ENCODE measurements around the gene ISOC2. TPM values are rescaled to one million over a fixed set of nuclear protein-coding genes. Genes with fewer than 3 reads are reported as not detected.

Gene ISOC2
- total RNA-seq, 1 experiment from 2014 or later: 265 TPM

GRCh38 chr19:55491546-55492360, 30.3 kb upstream of the ISOC2 start:
- in situ Hi-C loops (cut with HindIII; ENCODE audit: low pct_unique_long_range_greater_than_20kb, low sequenced_read_pairs): no loop called here

DNA sequence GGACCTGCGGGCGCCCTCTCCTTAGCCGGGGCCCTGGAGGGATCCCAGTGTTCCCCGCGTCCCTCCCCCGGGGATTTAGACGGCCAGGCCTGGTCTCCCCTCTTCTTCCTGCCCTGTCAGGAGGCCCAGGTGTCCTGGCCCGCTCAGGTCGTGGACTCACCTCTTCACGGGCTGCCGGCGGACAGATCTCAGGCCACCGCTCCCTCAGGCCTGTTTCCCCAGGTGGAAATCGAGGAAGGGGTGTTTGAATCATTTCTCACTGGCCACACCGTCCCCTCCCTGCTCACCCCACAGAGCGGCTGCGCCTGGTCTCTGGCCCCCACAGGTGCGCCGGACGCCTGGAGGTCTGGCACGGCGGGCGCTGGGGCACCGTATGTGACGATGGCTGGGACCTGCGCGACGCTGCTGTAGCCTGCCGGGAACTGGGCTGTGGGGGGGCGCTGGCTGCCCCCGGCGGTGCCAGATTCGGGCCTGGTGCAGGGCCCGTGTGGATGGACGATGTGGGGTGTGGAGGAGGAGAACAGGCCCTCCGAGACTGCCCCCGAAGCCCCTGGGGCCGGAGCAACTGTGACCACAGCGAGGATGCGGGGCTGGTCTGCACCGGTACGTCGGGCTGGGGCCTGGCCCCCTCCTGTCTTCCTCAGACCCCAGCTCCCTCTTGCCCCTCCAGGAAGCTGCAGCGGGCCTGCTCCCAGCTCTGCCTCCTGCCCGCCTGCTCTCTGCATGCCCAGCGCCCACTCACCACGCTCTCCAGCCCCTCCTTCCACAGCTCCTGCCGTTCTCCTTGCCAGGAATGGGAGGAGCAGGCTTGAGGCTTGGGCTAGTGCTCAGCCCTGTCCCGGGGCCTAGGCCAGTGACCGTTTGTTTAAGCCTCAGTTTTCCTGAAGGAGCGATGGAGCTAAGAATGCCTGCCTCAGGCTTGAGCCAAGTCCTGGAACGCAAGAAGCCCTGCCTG, 29.3 kb upstream of the ISOC2 start:
- no peak for DNase-seq (ENCODE audit: low read depth)
- in situ Hi-C loops (cut with HindIII; ENCODE audit: low pct_unique_long_range_greater_than_20kb, low sequenced_read_pairs): no loop called here

More at GRCh38 chr19:55491546-55492360, 30.3 kb upstream of the ISOC2 start:
- DNase-seq (ENCODE audit: low read depth): no peak

- DNase-seq (ENCODE audit: low read depth): no peak
- in situ Hi-C loops (cut with HindIII; ENCODE audit: low pct_unique_long_range_greater_than_20kb, low sequenced_read_pairs): no loop called here
Observed at GRCh38 chr19:55489711-55490477, 28.5 kb upstream of the ISOC2 start.

- in situ Hi-C loops (cut with HindIII; ENCODE audit: low pct_unique_long_range_greater_than_20kb, low sequenced_read_pairs): no loop called here
- DNase-seq (ENCODE audit: low read depth): no peak
Observed at GRCh38 chr19:55488986-55489710, 27.7 kb upstream of the ISOC2 start.

GRCh38 chr19:55487924-55488687, 26.7 kb upstream of the ISOC2 start, which contains the start of gene SSC5D:
TSS of gene SSC5D (plus strand) at chr19:55488436. CDS start at chr19:55488590, 154 bp downstream.
- DNase-seq (ENCODE audit: low read depth): no peak
- in situ Hi-C loops (cut with HindIII; ENCODE audit: low pct_unique_long_range_greater_than_20kb, low sequenced_read_pairs): no loop called here

GRCh38 chr19:55486971-55487923, 25.8 kb upstream of the ISOC2 start:
- in situ Hi-C loops (cut with HindIII; ENCODE audit: low pct_unique_long_range_greater_than_20kb, low sequenced_read_pairs): no loop called here
- peak; percentile 79 for DNase-seq (ENCODE audit: low read depth)

DNA sequence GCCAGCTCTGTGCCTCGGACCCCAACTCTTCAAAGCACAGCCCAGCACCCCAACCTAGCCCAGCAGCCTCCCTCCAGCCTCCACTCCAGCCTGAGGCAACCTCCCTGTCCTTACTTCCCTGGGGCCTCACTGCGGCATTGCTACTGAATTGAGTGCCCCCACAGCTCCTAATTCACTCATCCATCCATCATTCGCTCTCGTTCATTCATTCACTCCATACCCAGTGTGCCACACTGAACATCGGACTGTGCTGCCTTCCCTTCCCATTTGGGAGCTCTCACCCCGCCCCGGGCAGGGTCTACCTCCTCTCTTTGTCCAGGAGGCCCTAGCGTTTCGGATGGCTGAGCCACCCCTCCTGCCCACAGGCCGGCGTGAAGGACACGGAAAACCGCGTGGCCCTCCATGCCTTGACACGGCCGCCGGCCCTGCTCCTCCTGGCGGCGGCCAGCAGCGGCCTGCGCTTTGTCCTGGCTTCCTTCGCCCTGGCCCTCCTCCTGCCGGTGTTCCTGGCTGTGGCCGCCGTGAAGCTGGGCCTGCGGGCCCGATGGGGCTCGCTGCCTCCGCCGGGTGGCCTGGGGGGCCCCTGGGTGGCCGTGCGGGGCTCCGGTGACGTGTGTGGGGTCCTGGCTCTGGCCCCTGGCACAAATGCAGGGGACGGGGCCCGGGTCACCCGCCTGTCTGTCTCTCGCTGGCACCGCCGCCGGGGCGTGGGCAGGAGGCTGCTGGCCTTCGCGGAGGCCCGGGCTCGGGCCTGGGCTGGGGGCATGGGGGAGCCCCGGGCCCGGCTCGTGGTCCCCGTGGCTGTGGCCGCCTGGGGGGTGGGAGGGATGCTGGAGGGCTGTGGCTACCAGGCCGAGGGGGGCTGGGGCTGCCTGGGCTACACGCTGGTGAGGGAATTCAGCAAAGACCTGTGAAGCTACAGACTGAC, 24.9 kb upstream of the ISOC2 start:
- in situ Hi-C loops (cut with HindIII; ENCODE audit: low pct_unique_long_range_greater_than_20kb, low sequenced_read_pairs): no loop called here
- peak; percentile 36 for DNase-seq (ENCODE audit: low read depth)

- DNase-seq (ENCODE audit: low read depth): no peak
- in situ Hi-C loops (cut with HindIII; ENCODE audit: low pct_unique_long_range_greater_than_20kb, low sequenced_read_pairs): no loop called here
Observed at GRCh38 chr19:55485439-55486011, 24.1 kb upstream of the ISOC2 start.

GRCh38 chr19:55484593-55485438, 23.4 kb upstream of the ISOC2 start, which contains the start of gene NAT14:
TSS of gene NAT14 (plus strand) at chr19:55485188. CDS start at chr19:55485709, 521 bp downstream.
- in situ Hi-C loops (cut with HindIII; ENCODE audit: low pct_unique_long_range_greater_than_20kb, low sequenced_read_pairs): no loop called here
- DNase-seq (ENCODE audit: low read depth): peak; percentile 74

GRCh38 chr19:55483706-55484592, 22.5 kb upstream of the ISOC2 start:
- in situ Hi-C loops (cut with HindIII; ENCODE audit: low pct_unique_long_range_greater_than_20kb, low sequenced_read_pairs): no loop called here
- no peak for DNase-seq (ENCODE audit: low read depth)

DNA sequence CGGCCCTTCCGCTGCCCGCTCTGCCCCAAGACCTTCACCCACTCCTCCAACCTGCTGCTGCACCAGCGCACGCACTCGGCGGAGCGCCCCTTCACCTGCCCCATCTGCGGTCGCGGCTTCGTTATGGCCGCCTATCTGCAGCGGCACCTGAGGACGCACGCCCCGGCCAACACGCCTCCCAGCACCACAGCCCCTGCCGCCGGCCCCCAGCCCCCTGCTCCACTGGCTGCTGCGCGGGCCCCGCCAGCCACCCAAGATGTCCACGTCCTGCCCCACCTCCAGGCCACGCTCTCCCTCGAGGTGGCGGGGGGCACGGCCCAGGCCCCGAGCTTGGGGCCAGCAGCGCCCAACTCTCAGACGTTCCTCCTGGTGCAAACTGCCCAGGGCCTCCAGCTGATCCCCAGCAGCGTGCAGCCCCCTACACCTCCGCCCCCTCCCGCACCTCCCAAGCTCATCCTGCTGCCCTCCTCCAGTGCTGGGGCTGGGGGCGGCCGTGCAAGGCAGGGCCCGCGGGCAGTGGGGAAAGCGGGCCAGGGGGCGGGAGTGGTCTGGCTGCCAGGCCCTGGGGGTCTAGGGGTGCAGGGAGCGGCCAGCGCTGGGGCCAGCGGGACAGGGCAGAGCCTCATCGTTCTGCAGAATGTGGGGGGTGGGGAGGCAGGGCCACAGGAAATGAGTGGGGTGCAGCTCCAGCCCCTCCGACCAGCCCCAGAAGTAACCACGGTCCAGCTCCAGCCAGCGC, 21.7 kb upstream of the ISOC2 start:
- DNase-seq (ENCODE audit: low read depth): no peak
- in situ Hi-C loops (cut with HindIII; ENCODE audit: low pct_unique_long_range_greater_than_20kb, low sequenced_read_pairs): no loop called here

- DNase-seq (ENCODE audit: low read depth): no peak
- in situ Hi-C loops (cut with HindIII; ENCODE audit: low pct_unique_long_range_greater_than_20kb, low sequenced_read_pairs): no loop called here
Observed at GRCh38 chr19:55482156-55482961, 20.9 kb upstream of the ISOC2 start.

Data from Caki2 (cell line).